ENCODE results near the gene CAMTA1. TPM values are rescaled to one million over a fixed set of nuclear protein-coding genes. Genes with fewer than 3 reads are reported as not detected.

CAMTA1 gene
- total RNA-seq, 2 donors from 2014 or later = 55.3 to 69.5 TPM

DNA sequence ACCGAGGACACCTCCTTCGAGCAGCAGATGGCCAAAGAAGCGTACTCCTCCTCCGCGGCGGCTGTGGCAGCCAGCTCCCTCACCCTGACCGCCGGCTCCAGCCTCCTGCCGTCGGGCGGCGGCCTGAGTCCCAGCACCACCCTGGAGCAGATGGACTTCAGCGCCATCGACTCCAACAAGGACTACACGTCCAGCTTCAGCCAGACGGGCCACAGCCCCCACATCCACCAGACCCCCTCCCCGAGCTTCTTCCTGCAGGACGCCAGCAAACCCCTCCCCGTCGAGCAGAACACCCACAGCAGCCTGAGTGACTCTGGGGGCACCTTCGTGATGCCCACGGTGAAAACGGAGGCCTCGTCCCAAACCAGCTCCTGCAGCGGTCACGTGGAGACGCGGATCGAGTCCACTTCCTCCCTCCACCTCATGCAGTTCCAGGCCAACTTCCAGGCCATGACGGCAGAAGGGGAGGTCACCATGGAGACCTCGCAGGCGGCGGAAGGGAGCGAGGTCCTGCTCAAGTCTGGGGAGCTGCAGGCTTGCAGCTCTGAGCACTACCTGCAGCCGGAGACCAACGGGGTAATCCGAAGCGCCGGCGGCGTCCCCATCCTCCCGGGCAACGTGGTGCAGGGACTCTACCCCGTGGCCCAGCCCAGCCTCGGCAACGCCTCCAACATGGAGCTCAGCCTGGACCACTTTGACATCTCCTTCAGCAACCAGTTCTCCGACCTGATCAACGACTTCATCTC, 879.1 kb downstream of the CAMTA1 start:
- no peak overlapping the region for H3K27ac Mint-ChIP-seq
- H3K27me3 Mint-ChIP-seq = peaks cover 5% of the 10 kb centered on the region

DNA sequence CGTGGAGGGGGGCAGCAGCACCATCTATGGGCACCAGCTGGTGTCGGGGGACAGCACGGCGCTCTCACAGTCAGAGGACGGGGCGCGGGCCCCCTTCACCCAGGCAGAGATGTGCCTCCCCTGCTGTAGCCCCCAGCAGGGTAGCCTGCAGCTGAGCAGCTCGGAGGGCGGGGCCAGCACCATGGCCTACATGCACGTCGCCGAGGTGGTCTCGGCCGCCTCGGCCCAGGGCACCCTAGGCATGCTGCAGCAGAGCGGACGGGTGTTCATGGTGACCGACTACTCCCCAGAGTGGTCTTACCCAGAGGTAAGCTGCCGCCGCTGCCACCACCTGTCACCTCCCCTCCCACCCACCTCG, 879.6 kb downstream of the CAMTA1 start:
- Mint-ChIP-seq H3K4me3 (no peak overlapping the region), H3K36me3 (ENCODE audit: low read depth) (peaks cover 3% of the 10 kb centered on the region), H3K27me3 (peaks cover 5% of the 10 kb centered on the region), H3K27ac (no peak overlapping the region), H3K4me1 (peaks cover 5% of the 10 kb centered on the region)
- no peak for DNase-seq
- H3K9me3 ChIP-seq (ENCODE audit: control insufficient read depth, low read length, poor library complexity, severe bottlenecking) = no peaks in the 10 kb centered on the region
- no peak for ATAC-seq

More for the DNA sequence above, 879.1 kb downstream of the CAMTA1 start:
- Mint-ChIP-seq H3K4me1 (peaks cover 3% of the 10 kb centered on the region), H3K36me3 (ENCODE audit: low read depth) (peaks cover 3% of the 10 kb centered on the region), H3K4me3 (no peak overlapping the region)
- no peaks in the 10 kb centered on the region for H3K9me3 ChIP-seq (ENCODE audit: control insufficient read depth, low read length, poor library complexity, severe bottlenecking)
- ATAC-seq = no peak
- DNase-seq = no peak

DNA sequence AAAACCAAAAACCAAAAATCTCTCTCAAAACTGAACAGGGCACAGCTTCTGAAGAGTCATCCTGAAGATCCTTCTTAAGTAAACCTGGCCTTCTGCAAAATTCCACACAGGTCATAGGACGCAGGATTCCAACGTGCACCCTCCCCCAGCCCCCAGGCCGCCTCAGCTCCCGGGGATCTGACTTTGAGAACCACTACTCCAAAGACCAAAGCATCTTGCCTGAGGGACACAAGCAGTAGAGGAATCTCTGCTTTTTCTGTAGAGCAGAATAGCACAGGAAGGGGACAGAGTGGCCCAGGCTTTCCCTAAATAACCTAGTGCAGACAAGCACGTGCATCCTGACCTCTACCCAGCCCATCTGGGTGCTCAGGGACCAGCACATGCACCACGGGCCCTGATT, 881.0 kb downstream of the CAMTA1 start:
- peaks cover 6% of the 10 kb centered on the region for H3K4me1 Mint-ChIP-seq
- no peaks in the 10 kb centered on the region for H3K27me3 Mint-ChIP-seq
- peaks cover 3% of the 10 kb centered on the region for H3K36me3 Mint-ChIP-seq (ENCODE audit: low read depth)
- no peaks in the 10 kb centered on the region for H3K9me3 ChIP-seq (ENCODE audit: control insufficient read depth, low read length, poor library complexity, severe bottlenecking)
- DNase-seq (no peak), ATAC-seq (no peak)
- no peak overlapping the region for H3K4me3 Mint-ChIP-seq
- no peak overlapping the region for H3K27ac Mint-ChIP-seq

DNA sequence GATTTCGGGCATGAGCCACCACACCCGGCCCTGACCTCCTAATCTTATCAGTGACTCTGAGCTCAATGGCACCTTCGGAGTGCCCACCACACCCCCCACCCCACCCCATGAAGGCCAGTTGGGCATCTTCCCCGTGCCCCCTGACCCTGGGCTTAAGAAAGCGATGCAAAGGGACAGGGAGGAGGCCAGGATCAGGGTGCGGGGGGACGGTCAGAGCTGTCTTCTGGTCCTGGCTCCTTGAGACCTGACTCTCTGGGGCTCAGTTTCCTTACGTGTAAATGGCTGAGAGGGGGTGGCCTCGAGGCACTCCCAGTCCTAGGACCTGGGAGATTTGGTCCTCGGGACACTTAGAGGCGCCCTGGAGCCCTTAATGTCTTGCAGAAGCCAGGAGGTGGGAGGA, 881.9 kb downstream of the CAMTA1 start:
- Mint-ChIP-seq H3K27me3 (no peaks in the 10 kb centered on the region), H3K4me1 (peaks cover 10% of the 10 kb centered on the region), H3K4me3 (no peak overlapping the region), H3K27ac (no peak overlapping the region), H3K36me3 (ENCODE audit: low read depth) (peaks cover 2% of the 10 kb centered on the region)
- DNase-seq (no peak), ATAC-seq (no peak)
- no peaks in the 10 kb centered on the region for H3K9me3 ChIP-seq (ENCODE audit: control insufficient read depth, low read length, poor library complexity, severe bottlenecking)

DNA sequence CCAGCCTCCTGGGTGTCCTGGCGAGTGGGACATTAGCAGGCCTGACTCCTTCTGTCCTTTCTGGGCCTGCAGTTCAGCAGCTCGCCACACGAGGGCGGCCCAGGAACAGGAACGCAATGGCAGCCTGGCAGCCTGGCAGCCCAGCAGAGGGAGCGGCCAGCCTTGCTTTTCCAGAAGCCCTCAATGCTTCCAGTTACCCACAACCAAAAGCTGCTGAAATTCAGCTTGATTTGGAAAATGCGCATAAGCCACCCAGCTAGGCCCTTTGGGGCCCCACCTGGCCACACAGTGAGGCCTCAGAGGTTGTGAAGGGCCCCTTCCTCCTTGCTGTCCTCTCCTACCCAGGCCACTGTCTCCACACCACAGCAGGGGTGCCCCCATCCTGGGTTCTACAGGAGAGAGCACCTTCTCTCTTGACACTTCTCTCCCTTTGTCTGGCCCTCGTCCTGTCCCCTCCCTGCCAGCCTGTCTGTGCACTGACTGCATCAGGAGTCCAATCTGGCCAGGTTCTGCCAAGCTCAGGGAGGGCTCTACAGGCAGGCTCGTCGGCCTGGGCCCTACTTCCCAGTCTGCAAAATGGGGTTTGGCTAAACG, 882.5 kb downstream of the CAMTA1 start:
- Mint-ChIP-seq H3K4me3 (peak overlapping the region; percentile 41), H3K27me3 (no peaks in the 10 kb centered on the region), H3K27ac (no peak overlapping the region), H3K4me1 (peaks cover 11% of the 10 kb centered on the region), H3K36me3 (ENCODE audit: low read depth) (no peaks in the 10 kb centered on the region)
- no peaks in the 10 kb centered on the region for H3K9me3 ChIP-seq (ENCODE audit: control insufficient read depth, low read length, poor library complexity, severe bottlenecking)
- DNase-seq (peak; percentile 77 to 89 (median 77)), ATAC-seq (peak; percentile 82)

DNA sequence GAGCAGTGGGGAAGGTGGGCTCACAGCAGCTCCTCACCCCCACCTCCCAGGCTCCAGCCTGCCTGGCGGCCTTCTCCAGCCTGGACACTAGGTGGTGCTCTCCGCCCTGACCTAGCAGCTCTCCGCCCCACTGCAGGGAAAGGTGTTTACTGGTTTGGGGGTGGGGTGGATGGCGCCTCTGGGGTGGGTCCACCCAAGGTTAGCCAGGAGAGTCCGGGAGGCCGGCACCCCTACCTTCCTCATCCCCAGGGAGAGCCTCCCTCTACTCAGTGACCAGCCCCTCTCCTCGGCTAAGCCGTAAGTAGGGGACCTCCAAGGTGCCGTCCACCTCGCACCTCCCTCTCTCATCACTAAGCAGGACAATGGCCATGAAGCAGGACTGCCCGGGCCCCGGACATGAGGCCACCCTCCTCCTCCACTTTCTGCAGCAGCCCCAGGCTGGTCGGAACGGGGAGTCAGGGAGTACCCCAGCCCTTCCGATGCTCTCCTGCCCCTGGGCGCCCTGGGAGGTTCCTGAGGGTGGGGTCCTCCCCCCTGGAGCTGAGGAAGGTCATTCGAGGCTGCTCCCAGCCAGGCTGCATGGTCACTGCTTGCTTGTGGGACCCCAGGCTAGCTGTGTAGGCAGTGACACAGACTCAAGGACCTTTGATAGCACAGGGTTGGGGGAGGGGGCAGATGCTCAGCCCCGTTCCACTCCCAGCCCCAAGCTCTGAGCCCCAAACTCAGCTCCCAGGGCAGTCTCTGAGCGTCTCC, 884.5 kb downstream of the CAMTA1 start:
- H3K27ac Mint-ChIP-seq = no peak overlapping the region
- DNase-seq (peak; percentile 49 to 56 (median 53)), ATAC-seq (peak; percentile 80)
- H3K4me1 Mint-ChIP-seq = peaks cover 14% of the 10 kb centered on the region
- peak overlapping the region; percentile 73 for H3K4me3 Mint-ChIP-seq
- no peaks in the 10 kb centered on the region for H3K36me3 Mint-ChIP-seq (ENCODE audit: low read depth)
- no peaks in the 10 kb centered on the region for H3K9me3 ChIP-seq (ENCODE audit: control insufficient read depth, low read length, poor library complexity, severe bottlenecking)
- no peaks in the 10 kb centered on the region for H3K27me3 Mint-ChIP-seq

DNA sequence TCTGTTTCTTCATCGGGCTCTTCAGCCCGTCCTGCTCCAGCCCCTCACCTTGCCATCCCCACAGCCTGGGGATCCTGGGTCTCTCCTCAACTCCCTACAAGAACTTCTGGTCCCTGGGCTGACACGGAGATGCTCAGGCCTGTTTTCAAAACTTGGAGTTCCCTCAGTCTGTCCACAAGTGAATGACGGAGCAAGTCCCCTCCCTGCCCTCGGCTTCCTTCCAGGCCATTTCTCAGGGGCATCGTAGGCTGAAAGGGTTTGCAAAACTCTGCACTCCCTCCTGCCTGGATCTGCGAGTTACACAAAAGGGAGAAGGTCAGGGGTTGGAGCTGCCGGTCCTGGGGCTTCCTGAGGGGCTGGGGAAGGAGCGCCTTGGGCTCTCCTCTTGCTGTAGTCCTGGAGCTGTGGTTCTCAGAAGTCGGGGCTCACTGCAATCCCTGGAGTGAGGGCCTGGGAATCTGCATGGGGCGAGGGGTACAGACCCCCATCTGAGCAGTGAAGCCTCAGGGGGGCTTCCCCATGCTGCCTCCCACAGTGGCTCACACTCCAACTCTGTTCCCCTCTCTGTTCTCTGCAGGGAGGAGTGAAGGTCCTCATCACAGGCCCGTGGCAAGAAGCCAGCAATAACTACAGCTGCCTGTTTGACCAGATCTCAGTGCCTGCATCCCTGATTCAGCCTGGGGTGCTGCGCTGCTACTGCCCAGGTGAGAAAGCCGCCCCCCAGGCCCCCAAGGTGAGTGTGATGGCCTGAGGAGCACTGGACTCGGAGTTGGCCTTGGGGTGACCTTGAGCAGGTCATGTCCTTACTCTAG, 885.3 kb downstream of the CAMTA1 start:
- no peaks in the 10 kb centered on the region for H3K9me3 ChIP-seq (ENCODE audit: control insufficient read depth, low read length, poor library complexity, severe bottlenecking)
- no peaks in the 10 kb centered on the region for H3K27me3 Mint-ChIP-seq
- no peaks in the 10 kb centered on the region for H3K36me3 Mint-ChIP-seq (ENCODE audit: low read depth)
- H3K27ac Mint-ChIP-seq = no peak overlapping the region
- H3K4me3 Mint-ChIP-seq = peak overlapping the region; percentile 73
- DNase-seq (no peak), ATAC-seq (no peak)
- peaks cover 21% of the 10 kb centered on the region for H3K4me1 Mint-ChIP-seq

- Mint-ChIP-seq H3K4me1 (peaks cover 22% of the 10 kb centered on the region), H3K4me3 (no peak overlapping the region), H3K27me3 (no peaks in the 10 kb centered on the region), H3K27ac (no peak overlapping the region), H3K36me3 (ENCODE audit: low read depth) (no peaks in the 10 kb centered on the region)
- no peak for ATAC-seq
- H3K9me3 ChIP-seq (ENCODE audit: control insufficient read depth, low read length, poor library complexity, severe bottlenecking) = no peaks in the 10 kb centered on the region
- DNase-seq = no peak
These were observed 885.9 kb downstream of the CAMTA1 start for GRCh38 chr1:7671146-7671465.

DNA sequence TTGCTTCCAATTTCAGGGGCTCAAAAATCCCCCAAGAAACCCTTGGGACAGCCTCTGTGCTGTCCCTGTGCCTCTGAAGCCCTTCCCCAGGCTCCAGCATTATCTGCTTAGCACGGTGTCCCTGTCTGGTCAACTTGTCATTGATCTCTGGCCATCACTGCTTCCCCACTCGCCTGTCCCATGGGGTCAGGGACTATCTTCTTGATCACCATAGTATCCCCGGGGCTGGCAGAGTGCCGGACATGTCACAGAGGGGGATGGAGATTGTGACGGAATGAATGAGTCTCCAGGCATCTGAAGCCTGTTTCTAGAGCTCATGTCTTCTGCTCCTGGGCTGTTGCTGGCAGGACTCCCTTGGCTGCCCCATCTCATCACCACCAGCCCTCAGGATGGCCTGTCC, 886.4 kb downstream of the CAMTA1 start:
- peaks cover 22% of the 10 kb centered on the region for H3K4me1 Mint-ChIP-seq
- H3K9me3 ChIP-seq (ENCODE audit: control insufficient read depth, low read length, poor library complexity, severe bottlenecking) = no peaks in the 10 kb centered on the region
- peak overlapping the region; percentile 86 for H3K27ac Mint-ChIP-seq
- ATAC-seq (no peak), DNase-seq (no peak)
- H3K4me3 Mint-ChIP-seq = peak overlapping the region; percentile 41
- no peaks in the 10 kb centered on the region for H3K36me3 Mint-ChIP-seq (ENCODE audit: low read depth)
- no peaks in the 10 kb centered on the region for H3K27me3 Mint-ChIP-seq

DNA sequence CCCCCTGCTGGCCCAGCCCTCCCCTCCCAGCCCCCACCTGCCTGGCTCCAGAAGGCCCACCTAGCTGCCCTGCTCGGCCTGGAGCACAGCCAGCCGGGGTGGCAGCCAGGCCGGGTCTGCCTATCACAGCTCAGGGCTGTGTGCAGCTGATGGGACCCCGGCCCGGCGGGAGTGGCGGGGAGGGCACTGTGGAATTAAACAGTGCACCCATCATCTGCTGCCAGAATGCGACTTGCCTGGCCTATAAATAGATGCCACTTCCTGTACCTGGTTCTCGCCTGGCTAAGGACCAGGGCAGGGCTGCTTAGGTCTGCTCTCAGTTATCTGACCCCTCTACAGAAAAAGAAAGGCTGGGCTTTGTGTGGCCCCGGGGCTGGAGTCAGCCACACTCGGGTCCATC, 887.6 kb downstream of the CAMTA1 start:
- Mint-ChIP-seq H3K4me3 (peak overlapping the region; percentile 45), H3K4me1 (peaks cover 22% of the 10 kb centered on the region), H3K36me3 (ENCODE audit: low read depth) (no peaks in the 10 kb centered on the region), H3K27me3 (no peaks in the 10 kb centered on the region), H3K27ac (peak overlapping the region; percentile 86)
- no peaks in the 10 kb centered on the region for H3K9me3 ChIP-seq (ENCODE audit: control insufficient read depth, low read length, poor library complexity, severe bottlenecking)
- no peak for ATAC-seq
- no peak for DNase-seq

DNA sequence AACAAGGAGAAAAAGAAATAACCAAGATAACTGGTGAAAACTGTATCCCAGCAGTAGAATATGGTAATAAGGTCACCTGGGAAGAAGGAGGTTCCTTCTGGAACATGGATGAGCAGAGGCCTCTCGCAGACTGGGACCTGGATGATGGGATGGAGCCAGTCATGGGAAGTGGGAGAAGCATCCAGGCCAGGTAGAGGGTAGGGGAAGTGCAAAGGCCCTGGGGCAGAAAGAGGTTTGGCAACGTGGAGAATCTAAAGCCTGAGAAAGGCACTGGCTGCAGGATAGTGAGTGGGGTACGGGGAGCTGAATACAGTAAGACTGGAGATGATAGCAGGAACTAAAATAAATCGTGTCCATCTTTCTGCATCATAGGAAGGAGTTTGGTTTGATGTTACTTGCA, 889.7 kb downstream of the CAMTA1 start:
- H3K4me3 Mint-ChIP-seq = no peak overlapping the region
- no peak for DNase-seq
- no peaks in the 10 kb centered on the region for H3K36me3 Mint-ChIP-seq (ENCODE audit: low read depth)
- peaks cover 19% of the 10 kb centered on the region for H3K4me1 Mint-ChIP-seq
- H3K27ac Mint-ChIP-seq = no peak overlapping the region
- no peaks in the 10 kb centered on the region for H3K9me3 ChIP-seq (ENCODE audit: control insufficient read depth, low read length, poor library complexity, severe bottlenecking)
- no peak for ATAC-seq
- no peaks in the 10 kb centered on the region for H3K27me3 Mint-ChIP-seq

DNA sequence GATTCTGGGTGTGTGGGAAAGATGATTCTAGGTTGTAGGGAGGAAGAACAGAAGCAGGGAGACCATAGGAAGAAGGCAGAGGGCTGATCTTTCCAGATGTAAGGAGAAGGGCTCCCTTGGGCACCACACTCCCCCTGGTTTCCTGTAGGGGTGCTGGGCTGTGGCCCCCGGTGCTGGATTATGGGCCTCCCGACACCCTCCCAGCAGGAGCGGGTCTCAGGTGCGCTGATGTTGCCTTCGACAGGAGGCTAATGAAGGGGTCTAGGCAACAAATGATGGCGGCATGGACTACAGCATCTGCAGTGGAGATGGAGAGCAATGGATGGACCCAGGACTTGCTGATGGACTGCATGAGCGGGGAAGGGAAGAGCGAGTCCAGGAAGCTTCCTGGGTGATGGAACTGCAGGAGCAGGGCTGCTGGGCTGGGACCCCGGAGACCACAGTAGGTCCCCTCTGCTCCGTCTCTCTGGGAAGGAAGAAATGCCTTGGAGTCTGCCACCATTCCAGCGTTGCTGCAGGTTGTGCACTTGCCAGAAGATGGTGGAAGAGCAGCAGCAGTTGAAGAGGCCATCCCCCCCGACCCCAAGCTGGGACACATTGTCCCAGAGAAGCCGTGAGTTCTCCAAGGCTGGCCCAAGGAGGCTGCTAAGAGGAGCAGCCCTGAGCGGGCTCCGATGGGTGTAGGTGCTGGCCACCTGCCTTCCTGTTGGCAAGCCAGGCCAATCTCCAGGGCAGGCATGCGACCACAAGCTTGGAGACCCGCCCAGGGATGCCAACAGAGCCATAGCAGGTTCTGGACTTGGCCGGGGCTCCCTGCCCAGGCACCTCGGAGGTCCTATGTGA, 890.4 kb downstream of the CAMTA1 start:
- H3K9me3 ChIP-seq (ENCODE audit: control insufficient read depth, low read length, poor library complexity, severe bottlenecking) = no peaks in the 10 kb centered on the region
- Mint-ChIP-seq H3K27ac (no peak overlapping the region), H3K4me1 (peaks cover 19% of the 10 kb centered on the region), H3K36me3 (ENCODE audit: low read depth) (no peaks in the 10 kb centered on the region), H3K27me3 (no peaks in the 10 kb centered on the region), H3K4me3 (no peak overlapping the region)
- ATAC-seq (no peak), DNase-seq (no peak)
